Ovary (tissue), 3 donors: ENCODE results near the gene MORN4.

Experiments used
- EP300 ChIP-seq: sonication (generic); formaldehyde crosslinking; IDR thresholded peaks from one replicate; pipeline ENCODE4 v1.6.1; 2017; ENCODE audit warnings: antibody characterized with exemption
- TF ChIP-seq, protein P1 (sequence below), 3 donors: fragments of 450-650 bp in 2 of 3; fragments of 200-600 bp in 1 of 3; IDR thresholded peaks; one replicate each; pipeline versions ENCODE4 v1.5.1 to v1.8.0; 2016 to 2022; ENCODE audit warnings: antibody characterized with exemption in 3 of 3, mild to moderate bottlenecking in 1 of 3
- donor health status: DM: no; HTN: no; CAD: no.

DNA sequence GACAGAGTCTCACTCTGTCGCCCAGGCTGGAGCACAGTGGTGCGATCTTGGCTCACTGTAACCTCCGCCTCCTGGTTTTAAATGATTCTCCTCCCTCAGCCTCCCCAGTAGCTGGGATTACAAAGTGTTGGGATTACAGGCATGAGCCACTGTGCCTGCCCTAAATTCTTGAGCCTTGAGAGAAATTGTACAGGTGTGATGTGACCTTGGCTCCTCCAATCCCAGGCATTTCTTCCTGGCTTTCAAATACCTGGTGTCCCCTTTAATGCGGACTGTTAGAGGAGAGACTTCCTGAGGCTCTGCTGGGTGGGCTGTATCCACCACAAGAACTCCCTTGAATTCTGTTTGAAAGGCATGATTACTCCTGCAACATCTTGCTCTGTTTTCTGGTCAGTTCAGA lies 15.0 kb downstream of the MORN4 start:
- TF ChIP-seq, protein P1, sequence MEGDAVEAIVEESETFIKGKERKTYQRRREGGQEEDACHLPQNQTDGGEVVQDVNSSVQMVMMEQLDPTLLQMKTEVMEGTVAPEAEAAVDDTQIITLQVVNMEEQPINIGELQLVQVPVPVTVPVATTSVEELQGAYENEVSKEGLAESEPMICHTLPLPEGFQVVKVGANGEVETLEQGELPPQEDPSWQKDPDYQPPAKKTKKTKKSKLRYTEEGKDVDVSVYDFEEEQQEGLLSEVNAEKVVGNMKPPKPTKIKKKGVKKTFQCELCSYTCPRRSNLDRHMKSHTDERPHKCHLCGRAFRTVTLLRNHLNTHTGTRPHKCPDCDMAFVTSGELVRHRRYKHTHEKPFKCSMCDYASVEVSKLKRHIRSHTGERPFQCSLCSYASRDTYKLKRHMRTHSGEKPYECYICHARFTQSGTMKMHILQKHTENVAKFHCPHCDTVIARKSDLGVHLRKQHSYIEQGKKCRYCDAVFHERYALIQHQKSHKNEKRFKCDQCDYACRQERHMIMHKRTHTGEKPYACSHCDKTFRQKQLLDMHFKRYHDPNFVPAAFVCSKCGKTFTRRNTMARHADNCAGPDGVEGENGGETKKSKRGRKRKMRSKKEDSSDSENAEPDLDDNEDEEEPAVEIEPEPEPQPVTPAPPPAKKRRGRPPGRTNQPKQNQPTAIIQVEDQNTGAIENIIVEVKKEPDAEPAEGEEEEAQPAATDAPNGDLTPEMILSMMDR (IDR thresholded peaks at IDR 0.05), result no peak
- TF ChIP-seq EP300, result no peak
